Activated CD8-positive, alpha-beta memory T cell treated with anti-CD3 and anti-CD28 coated beads for 36 hours (primary cell): Measurements from ENCODE around the gene SIDT2. TPM values are rescaled to one million over a fixed set of nuclear protein-coding genes. Genes with fewer than 3 reads are reported as not detected.

ENCODE experiments used
- CTCF ChIA-PET: fragments of 350-600 bp; sonication (Branson Sonifier 250); formaldehyde crosslinking; loops from one replicate; lab custom pipeline; 2021; ENCODE audit warnings: antibody characterized with exemption; lab: Charles Lee
- POLR2A ChIA-PET: fragments of 350-600 bp; sonication (Branson Sonifier 250); formaldehyde crosslinking; loops from one replicate; lab custom pipeline; 2021; ENCODE audit warnings: antibody characterized with exemption; lab: Charles Lee
- total RNA-seq, 2 experiments: library from RNA; stranded (reverse); gene quantifications; one replicate each; pipeline ENCODE4 v1.2.3, GENCODE V29; 2021

SIDT2 gene
- total RNA-seq, 2 experiments from 2014 or later = 10.5 to 12.7 TPM

- CTCF ChIA-PET = interaction anchor here (1.0 to 1.4 kb wide), 2 partner anchors 10 to 22 kb away, joined by 4 read pairs; partner anchors contain the start of gene PAFAH1B2
- POLR2A ChIA-PET = no interaction called here
These were observed 12.1 kb upstream of the SIDT2 start for GRCh38 chr11:117166491-117166890.

- POLR2A ChIA-PET = interaction anchor here (0.6 kb wide), 1 partner anchor 9 kb away, joined by 4 read pairs; no protein-coding TSS in a partner anchor
- CTCF ChIA-PET = no interaction called here
These were observed 8.8 kb upstream of the SIDT2 start for GRCh38 chr11:117169736-117170135.

- CTCF ChIA-PET = interaction anchor here (0.7 kb wide), 1 partner anchor 64 kb away, joined by 3 read pairs; no protein-coding TSS in a partner anchor
- POLR2A ChIA-PET = interaction anchor here (0.6 kb wide), 1 partner anchor 9 kb away, joined by 4 read pairs; no protein-coding TSS in a partner anchor
These were observed 8.3 kb upstream of the SIDT2 start for GRCh38 chr11:117170210-117170609.

- CTCF ChIA-PET = interaction anchor here (0.6 to 0.7 kb wide), 2 partner anchors 14 to 65 kb away, joined by 3 read pairs; no protein-coding TSS in a partner anchor
These were observed 7.5 kb upstream of the SIDT2 start for GRCh38 chr11:117171007-117171403.

DNA sequence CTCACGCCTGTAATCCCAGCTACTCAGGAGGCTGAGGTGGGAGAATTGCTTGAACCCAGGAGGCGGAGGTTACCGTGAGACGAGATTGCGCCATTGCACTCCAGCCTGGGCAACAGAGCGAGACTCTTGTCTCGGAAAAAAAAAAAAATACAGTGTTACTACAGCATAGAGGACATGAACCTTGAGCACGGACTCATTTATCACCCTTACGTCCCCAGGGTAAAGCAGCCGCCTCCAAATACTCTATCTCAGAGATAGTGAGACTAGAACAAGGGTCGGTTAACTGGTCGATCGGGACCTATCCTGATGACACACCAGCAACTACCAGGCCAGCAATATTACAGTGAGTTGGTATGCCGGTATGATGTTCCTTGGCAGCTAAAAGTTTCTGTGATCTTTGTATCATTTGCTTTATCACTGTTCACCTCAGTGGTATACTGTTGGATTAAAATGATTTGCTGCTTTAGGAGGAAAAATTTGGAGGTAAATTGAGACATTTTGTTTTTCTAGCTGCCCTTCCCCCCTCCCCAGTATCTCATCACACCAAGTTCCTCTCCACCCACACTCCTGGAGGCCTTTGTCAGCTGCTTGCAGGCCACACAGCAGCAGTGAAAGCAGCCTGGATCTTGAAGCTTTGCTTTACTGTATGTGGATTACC, 7.0 kb upstream of the SIDT2 start:
- ChIA-PET CTCF (interaction anchor here (0.6 to 1.4 kb wide), 2 partner anchors 14 to 381 kb away, joined by 3 read pairs; no protein-coding TSS in a partner anchor), POLR2A (interaction anchor here (0.5 kb wide), 1 partner anchor 9 kb away, joined by 4 read pairs; no protein-coding TSS in a partner anchor)

More at GRCh38 chr11:117171007-117171403, 7.5 kb upstream of the SIDT2 start:
- POLR2A ChIA-PET = no interaction called here

DNA sequence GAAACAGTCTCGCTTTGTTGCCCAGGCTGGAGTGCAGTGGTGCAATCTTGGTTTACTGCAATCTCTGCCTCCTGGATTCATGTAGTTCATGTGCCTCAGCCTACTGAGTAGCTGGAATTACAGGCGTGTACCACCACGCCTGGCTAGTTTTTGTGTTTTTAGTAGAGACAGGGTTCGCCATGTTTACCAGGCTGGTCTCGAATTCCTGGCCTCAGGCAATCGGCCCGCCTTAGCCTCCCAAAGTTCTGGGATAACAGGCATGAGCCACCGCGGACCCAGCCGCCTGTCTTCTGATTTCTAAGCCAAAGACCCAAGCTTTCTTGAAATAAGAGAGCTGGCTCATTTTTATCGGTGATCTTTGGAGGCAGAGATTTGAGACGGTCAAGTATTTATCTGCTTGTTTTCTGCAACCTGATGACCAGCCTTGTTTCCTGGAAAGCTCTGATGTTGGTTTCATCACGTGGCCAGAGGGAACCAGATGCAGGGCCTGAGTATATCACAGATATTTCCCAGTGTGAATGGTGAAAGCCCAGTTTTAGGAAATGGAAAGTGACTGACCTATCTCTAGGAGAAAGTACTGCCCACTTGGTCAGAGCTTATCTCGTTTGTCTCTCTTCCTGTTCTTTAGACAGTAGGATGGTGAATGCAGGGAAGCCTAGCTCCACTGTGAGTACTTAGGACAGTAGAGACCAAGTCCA, 5.7 kb upstream of the SIDT2 start:
- POLR2A ChIA-PET = no interaction called here
- CTCF ChIA-PET = interaction anchor here (1.1 to 1.4 kb wide), 3 partner anchors 54 to 383 kb away, joined by 3 read pairs; no protein-coding TSS in a partner anchor

DNA sequence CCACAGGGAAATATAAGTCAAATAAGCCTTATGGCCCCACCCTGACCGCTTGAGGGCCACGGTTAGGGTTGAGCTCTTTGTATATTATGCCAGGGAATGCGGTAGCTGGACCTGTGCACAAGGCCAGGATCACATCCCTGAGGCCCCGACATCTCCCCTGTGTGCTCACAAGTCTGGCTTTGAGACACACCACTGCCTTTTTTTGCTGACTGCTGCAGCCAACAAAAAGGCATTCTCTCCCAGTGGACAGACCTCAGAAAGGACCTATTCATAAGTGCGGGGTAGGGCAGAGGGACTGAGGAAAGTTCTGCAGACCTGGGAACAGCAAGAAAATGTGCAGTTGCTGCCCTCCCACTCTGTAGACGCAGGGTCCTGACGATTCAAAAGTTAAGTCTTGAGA, 3.4 kb upstream of the SIDT2 start:
- ChIA-PET CTCF (no interaction called here), POLR2A (no interaction called here)

DNA sequence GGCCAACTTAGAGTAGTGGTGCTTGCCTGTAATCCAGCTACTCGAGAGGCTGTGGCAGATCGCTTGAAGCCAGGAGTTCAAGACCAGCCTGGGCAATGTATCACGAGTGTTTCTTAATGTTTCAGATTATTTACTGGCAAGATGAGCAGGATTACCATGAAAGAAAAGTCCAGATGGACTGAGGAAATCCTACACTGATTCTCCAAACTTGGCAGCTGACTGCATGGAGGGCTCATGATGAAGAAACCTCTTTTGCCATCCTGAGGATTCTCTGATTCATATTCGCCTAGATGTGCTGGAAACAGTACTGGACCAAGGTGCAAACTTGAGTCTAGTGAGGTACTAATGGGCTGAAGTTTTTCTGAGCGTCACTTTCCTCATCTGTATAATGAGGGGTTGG, 2.8 kb upstream of the SIDT2 start:
- POLR2A ChIA-PET = no interaction called here

DNA sequence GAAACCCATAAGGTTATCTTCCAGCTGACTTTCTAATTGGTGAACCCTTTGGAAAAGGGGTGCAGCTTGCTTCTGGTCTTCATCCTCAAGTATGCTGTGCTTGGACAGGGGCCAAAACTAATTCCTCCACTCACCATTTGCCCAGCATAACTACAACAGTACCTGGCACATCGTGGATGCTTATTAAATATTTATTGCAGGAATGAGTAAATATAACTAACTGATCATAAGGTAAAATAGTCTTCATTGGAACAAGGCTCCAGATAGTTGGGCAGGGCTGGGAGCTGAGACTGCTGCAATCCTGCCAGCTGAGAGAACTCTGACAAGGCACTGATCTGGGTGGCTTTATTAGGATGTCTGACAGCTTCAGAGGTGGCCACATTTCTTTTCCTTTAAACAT, 2.4 kb upstream of the SIDT2 start:
- POLR2A ChIA-PET = no interaction called here
- CTCF ChIA-PET = interaction anchor here (0.6 kb wide), 1 partner anchor 70 kb away, joined by 5 read pairs; no protein-coding TSS in a partner anchor

More for the DNA sequence above, 2.8 kb upstream of the SIDT2 start:
- CTCF ChIA-PET = interaction anchor here (0.6 kb wide), 1 partner anchor 70 kb away, joined by 5 read pairs; no protein-coding TSS in a partner anchor

GRCh38 chr11:117177534-117178209, 871 bp upstream of the SIDT2 start:
- POLR2A ChIA-PET = no interaction called here
- CTCF ChIA-PET = interaction anchor here (1.1 to 1.9 kb wide), 3 partner anchors 11 to 387 kb away, joined by 4 to 10 read pairs (median 4); partner anchors contain the start of gene APOA5

DNA sequence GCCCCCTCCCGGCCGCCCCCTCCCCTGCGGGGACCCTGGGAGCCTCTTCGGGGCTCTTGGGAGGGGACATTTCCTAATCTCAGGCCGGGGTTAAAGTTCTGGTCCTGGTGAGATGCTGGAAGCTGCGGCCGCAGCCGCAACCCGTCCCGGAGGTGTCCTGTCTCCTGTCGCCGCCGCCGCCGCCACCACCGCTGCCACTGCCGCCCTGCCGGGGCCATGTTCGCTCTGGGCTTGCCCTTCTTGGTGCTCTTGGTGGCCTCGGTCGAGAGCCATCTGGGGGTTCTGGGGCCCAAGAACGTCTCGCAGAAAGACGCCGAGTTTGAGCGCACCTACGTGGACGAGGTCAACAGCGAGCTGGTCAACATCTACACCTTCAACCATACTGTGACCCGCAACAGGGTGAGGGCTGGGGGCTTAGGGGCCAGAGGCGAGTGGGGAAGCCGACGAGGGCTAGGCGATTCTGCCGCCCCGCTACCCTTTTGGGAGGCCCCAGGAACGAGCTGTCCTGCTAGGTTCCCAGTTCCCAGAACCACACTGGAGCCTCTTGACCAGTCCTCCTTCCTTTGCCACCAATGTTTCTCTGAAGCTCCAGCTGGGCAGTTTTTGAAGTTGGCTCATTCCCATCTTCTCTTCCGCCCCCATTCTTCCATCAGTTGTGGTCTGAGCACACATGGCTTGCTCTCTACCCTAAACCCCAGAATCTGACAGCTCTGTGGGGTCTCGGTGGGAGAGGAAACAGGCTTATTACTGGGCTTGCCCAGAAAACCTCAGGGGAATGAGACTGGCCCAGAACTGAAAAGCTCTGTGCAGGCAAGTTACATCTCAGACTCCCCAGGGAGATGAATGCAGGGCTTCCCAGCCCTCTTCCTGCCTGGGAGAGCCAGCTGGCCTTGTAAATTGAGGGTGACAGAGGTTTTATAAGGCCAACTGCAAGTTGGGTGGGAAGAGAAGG, 781 bp downstream of the SIDT2 start:
- POLR2A ChIA-PET = interaction anchor here (0.6 to 1.3 kb wide), 5 partner anchors 27 to 396 kb away, joined by 3 to 8 read pairs (median 4); partner anchors contain the start of gene PAFAH1B2
- CTCF ChIA-PET = interaction anchor here (1.2 to 3.5 kb wide), 4 partner anchors 28 to 388 kb away, joined by 3 to 22 read pairs (median 7); partner anchors contain the start of gene APOA5

- ChIA-PET POLR2A (interaction anchor here (1.2 kb wide), 1 partner anchor 51 kb away, joined by 4 read pairs; no protein-coding TSS in a partner anchor), CTCF (interaction anchor here (0.6 to 3.5 kb wide), 3 partner anchors 31 to 61 kb away, joined by 4 to 22 read pairs (median 4); no protein-coding TSS in a partner anchor)
These were observed 1.5 kb downstream of the SIDT2 start for GRCh38 chr11:117180020-117180419.

GRCh38 chr11:117180661-117181585, 2.4 kb downstream of the SIDT2 start:
- POLR2A ChIA-PET = interaction anchor here (1.2 kb wide), 1 partner anchor 50 kb away, joined by 4 read pairs; no protein-coding TSS in a partner anchor
- CTCF ChIA-PET = interaction anchor here (0.7 to 3.5 kb wide), 5 partner anchors 32 to 50 kb away, joined by 3 to 22 read pairs (median 5); partner anchors contain the start of gene PCSK7

- ChIA-PET POLR2A (no interaction called here), CTCF (interaction anchor here (1.4 to 3.5 kb wide), 4 partner anchors 33 to 50 kb away, joined by 4 to 22 read pairs (median 6); partner anchors contain the start of gene PCSK7)
These were observed 3.3 kb downstream of the SIDT2 start for GRCh38 chr11:117181586-117182550.

DNA sequence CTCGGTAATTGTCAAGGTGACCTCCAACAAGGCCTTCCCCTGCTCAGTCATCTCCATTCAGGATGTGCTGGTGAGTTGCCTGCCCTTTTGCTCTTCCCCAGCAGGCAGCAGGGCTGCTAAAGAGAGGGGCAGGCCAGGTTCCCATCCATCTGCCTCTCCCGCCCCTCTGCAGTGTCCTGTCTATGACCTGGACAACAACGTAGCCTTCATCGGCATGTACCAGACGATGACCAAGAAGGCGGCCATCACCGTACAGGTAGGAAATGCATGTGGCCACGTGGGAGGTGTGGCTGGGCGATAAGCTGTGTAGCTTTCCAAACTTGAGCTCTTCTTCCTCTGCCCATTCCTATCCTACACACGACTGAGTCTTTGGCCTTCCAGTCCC, 4.0 kb downstream of the SIDT2 start:
- POLR2A ChIA-PET = no interaction called here
- CTCF ChIA-PET = interaction anchor here (2.2 to 3.5 kb wide), 2 partner anchors 39 to 44 kb away, joined by 5 to 22 read pairs; no protein-coding TSS in a partner anchor
